ENCODE results near the gene PON2. TPM values are rescaled to one million over a fixed set of nuclear protein-coding genes. Genes with fewer than 3 reads are reported as not detected.

PON2 gene
- total and polyA plus RNA-seq, 2 of the 13 experiments (the other 11 are each of a cell fraction or from before 2014, with no cell fraction given): 202 to 217 TPM

DNA sequence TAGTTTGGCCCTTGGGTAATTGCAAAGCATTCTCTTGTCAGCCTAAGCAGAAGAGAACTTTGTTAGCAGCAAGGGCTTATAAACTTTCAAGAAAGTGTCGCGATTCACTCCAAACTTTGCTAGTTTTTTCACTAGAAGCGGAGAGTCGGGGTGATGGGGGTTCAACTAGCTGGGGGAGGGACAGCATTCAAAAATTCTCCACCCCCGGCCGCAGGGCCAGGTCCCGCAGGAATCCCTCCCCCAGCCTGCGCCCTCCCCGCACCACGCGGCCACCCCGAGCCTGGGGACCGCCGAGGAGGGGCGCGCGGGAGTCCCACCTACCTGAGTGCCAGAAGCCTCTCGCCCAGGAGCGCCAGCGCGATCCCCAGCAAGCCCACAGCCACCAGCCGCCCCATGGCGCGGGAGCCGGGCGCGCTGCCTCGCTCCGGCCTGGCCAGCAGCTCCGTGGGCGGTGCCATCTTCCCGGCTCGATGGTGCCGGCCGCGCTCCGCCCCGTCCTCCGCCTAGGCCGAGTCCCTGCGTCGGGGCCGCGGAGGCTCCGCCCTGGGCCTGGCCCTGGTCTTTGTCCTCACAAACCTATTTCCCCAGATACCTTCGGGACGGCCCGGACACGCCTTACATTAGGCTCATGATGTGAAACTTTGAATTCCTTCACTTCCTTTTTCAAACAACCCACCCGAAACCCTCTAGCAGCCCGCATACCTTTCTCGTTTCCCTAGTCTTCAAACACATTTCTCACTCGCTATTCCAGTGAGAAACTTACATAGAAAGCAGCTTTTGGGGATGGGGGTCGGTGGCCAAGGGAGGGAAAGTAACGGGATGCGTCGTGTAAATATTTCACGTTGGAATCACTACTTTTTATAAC, at the start of gene PON2 (continued):
- TF ChIP-seq, protein P1, sequence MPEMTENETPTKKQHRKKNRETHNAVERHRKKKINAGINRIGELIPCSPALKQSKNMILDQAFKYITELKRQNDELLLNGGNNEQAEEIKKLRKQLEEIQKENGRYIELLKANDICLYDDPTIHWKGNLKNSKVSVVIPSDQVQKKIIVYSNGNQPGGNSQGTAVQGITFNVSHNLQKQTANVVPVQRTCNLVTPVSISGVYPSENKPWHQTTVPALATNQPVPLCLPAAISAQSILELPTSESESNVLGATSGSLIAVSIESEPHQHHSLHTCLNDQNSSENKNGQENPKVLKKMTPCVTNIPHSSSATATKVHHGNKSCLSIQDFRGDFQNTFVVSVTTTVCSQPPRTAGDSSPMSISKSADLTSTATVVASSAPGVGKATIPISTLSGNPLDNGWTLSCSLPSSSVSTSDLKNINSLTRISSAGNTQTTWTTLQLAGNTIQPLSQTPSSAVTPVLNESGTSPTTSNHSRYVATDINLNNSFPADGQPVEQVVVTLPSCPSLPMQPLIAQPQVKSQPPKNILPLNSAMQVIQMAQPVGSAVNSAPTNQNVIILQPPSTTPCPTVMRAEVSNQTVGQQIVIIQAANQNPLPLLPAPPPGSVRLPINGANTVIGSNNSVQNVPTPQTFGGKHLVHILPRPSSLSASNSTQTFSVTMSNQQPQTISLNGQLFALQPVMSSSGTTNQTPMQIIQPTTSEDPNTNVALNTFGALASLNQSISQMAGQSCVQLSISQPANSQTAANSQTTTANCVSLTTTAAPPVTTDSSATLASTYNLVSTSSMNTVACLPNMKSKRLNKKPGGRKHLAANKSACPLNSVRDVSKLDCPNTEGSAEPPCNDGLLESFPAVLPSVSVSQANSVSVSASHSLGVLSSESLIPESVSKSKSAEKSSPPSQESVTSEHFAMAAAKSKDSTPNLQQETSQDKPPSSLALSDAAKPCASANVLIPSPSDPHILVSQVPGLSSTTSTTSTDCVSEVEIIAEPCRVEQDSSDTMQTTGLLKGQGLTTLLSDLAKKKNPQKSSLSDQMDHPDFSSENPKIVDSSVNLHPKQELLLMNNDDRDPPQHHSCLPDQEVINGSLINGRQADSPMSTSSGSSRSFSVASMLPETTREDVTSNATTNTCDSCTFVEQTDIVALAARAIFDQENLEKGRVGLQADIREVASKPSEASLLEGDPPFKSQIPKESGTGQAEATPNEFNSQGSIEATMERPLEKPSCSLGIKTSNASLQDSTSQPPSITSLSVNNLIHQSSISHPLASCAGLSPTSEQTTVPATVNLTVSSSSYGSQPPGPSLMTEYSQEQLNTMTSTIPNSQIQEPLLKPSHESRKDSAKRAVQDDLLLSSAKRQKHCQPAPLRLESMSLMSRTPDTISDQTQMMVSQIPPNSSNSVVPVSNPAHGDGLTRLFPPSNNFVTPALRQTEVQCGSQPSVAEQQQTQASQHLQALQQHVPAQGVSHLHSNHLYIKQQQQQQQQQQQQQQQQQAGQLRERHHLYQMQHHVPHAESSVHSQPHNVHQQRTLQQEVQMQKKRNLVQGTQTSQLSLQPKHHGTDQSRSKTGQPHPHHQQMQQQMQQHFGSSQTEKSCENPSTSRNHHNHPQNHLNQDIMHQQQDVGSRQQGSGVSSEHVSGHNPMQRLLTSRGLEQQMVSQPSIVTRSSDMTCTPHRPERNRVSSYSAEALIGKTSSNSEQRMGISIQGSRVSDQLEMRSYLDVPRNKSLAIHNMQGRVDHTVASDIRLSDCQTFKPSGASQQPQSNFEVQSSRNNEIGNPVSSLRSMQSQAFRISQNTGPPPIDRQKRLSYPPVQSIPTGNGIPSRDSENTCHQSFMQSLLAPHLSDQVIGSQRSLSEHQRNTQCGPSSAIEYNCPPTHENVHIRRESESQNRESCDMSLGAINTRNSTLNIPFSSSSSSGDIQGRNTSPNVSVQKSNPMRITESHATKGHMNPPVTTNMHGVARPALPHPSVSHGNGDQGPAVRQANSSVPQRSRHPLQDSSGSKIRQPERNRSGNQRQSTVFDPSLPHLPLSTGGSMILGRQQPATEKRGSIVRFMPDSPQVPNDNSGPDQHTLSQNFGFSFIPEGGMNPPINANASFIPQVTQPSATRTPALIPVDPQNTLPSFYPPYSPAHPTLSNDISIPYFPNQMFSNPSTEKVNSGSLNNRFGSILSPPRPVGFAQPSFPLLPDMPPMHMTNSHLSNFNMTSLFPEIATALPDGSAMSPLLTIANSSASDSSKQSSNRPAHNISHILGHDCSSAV (CRISPR knock-in tag; IDR thresholded peaks at IDR 0.05; ENCODE audit: borderline replicate concordance): no peak
- TF ChIP-seq, protein P2, sequence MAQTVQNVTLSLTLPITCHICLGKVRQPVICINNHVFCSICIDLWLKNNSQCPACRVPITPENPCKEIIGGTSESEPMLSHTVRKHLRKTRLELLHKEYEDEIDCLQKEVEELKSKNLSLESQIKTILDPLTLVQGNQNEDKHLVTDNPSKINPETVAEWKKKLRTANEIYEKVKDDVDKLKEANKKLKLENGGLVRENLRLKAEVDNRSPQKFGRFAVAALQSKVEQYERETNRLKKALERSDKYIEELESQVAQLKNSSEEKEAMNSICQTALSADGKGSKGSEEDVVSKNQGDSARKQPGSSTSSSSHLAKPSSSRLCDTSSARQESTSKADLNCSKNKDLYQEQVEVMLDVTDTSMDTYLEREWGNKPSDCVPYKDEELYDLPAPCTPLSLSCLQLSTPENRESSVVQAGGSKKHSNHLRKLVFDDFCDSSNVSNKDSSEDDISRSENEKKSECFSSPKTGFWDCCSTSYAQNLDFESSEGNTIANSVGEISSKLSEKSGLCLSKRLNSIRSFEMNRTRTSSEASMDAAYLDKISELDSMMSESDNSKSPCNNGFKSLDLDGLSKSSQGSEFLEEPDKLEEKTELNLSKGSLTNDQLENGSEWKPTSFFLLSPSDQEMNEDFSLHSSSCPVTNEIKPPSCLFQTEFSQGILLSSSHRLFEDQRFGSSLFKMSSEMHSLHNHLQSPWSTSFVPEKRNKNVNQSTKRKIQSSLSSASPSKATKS (CRISPR knock-in tag; IDR thresholded peaks at IDR 0.05): no peak
- TF ChIP-seq, protein P3, sequence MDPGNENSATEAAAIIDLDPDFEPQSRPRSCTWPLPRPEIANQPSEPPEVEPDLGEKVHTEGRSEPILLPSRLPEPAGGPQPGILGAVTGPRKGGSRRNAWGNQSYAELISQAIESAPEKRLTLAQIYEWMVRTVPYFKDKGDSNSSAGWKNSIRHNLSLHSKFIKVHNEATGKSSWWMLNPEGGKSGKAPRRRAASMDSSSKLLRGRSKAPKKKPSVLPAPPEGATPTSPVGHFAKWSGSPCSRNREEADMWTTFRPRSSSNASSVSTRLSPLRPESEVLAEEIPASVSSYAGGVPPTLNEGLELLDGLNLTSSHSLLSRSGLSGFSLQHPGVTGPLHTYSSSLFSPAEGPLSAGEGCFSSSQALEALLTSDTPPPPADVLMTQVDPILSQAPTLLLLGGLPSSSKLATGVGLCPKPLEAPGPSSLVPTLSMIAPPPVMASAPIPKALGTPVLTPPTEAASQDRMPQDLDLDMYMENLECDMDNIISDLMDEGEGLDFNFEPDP (CRISPR knock-in tag; conservative IDR thresholded peaks at IDR 0.05): 0 out of 2 replicates have a peak, but pooled peaks have one; percentile 61
- peak; percentile 91 for TF ChIP-seq ZNF883 (CRISPR knock-in tag; IDR thresholded peaks at IDR 0.05; ENCODE audit: not compliant biosample characterization)
- TF ChIP-seq, protein P4, sequence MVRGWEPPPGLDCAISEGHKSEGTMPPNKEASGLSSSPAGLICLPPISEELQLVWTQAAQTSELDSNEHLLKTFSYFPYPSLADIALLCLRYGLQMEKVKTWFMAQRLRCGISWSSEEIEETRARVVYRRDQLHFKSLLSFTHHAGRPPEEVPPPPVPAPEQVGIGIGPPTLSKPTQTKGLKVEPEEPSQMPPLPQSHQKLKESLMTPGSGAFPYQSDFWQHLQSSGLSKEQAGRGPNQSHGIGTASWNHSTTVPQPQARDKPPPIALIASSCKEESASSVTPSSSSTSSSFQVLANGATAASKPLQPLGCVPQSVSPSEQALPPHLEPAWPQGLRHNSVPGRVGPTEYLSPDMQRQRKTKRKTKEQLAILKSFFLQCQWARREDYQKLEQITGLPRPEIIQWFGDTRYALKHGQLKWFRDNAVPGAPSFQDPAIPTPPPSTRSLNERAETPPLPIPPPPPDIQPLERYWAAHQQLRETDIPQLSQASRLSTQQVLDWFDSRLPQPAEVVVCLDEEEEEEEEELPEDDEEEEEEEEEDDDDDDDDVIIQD (CRISPR knock-in tag; IDR thresholded peaks at IDR 0.05; ENCODE audit: low read depth): 0 out of 2 replicates have a peak, but pooled peaks have one; percentile 35

Measured in HepG2 (cell line).